A673 (cell line): ENCODE data around the gene NCR3LG1. TPM values are rescaled to one million over a fixed set of nuclear protein-coding genes. Genes with fewer than 3 reads are reported as not detected.

Experiments
- BruUV-seq: library from RNA; stranded (reverse); fragments of 400-500 nt; replicated peaks from 2 replicates; lab custom pipeline; 2021; lab: Mats Ljungman, UMichigan
- CTCF ChIA-PET: fragments of 300-600 bp; sonication (Branson Sonifier 250); formaldehyde crosslinking; loops from one replicate; lab custom pipeline; 2022; ENCODE audit warnings: antibody characterized with exemption; lab: Charles Lee
- POLR2A ChIA-PET: fragments of 300-600 bp; sonication (Branson Sonifier 250); formaldehyde crosslinking; loops from one replicate; lab custom pipeline; 2022; ENCODE audit warnings: antibody characterized with exemption; ENCODE audit not compliant: low non-redundant PET; lab: Charles Lee
- DNase-seq: peaks from one replicate; pipeline ENCODE4 v3.0.0-alpha.2; 2015; ENCODE audit warnings: low spot score
- H3K27ac ChIP-seq: fragments of 200-600 bp; sonication (generic); 2 replicates; pipeline ENCODE4 v1.5.1; 2016; ENCODE audit warnings: mixed run types, low read depth, mild to moderate bottlenecking, mixed read lengths, antibody characterized with exemption, low read length; ENCODE audit not compliant: poor library complexity, severe bottlenecking
- H3K27me3 ChIP-seq: fragments of 200-600 bp; sonication (generic); replicated peaks from 2 replicates; pipeline ENCODE4 v1.6.1; 2017; ENCODE audit warnings: mixed run types, low read depth, mild to moderate bottlenecking, mixed read lengths, antibody characterized with exemption, low read length; ENCODE audit not compliant: insufficient read depth, poor library complexity
- H3K36me3 ChIP-seq: fragments of 200-600 bp; sonication (generic); 2 replicates; pipeline ENCODE4 v1.6.1; 2016; ENCODE audit warnings: mixed run types, mild to moderate bottlenecking, mixed read lengths, antibody characterized with exemption, low read length; ENCODE audit not compliant: insufficient read depth, poor library complexity, severe bottlenecking
- H3K4me1 ChIP-seq: fragments of 200-600 bp; sonication (generic); 2 replicates; pipeline ENCODE4 v1.6.1; 2017; ENCODE audit warnings: mixed run types, mild to moderate bottlenecking, mixed read lengths, antibody characterized with exemption, low read length; ENCODE audit not compliant: insufficient read depth, poor library complexity, severe bottlenecking
- H3K4me3 ChIP-seq: fragments of 200-600 bp; sonication (generic); 2 replicates; pipeline ENCODE4 v1.5.1; 2016; ENCODE audit warnings: low read depth, mixed run types, mild to moderate bottlenecking, mixed read lengths, low read length; ENCODE audit not compliant: poor library complexity, severe bottlenecking
- H3K9me3 ChIP-seq: fragments of 200-600 bp; sonication (generic); 2 replicates; pipeline ENCODE4 v1.6.1; 2016; ENCODE audit warnings: mixed run types, low read depth, mild to moderate bottlenecking, mixed read lengths, antibody characterized with exemption, low read length; ENCODE audit not compliant: poor library complexity, severe bottlenecking
- EZH2 ChIP-seq: fragments of 200-600 bp; sonication (generic); IDR thresholded peaks from 2 replicates; pipeline ENCODE4 v1.6.1; 2017; ENCODE audit warnings: borderline replicate concordance, low read depth, mild to moderate bottlenecking, mixed read lengths, antibody characterized with exemption, low read length; ENCODE audit not compliant: poor library complexity, severe bottlenecking
- intact Hi-C: fragments of 100-400 bp; cut with micrococcal nuclease; formaldehyde crosslinking; loops from one replicate; pipeline ENCODE4 v1.10.0; 2022; ENCODE audit not compliant: unreplicated experiment
- total RNA-seq: library from RNA; stranded (reverse); gene quantifications from 2 replicates; pipeline ENCODE4 v1.2.3, GENCODE V29; 2021
- TF ChIP-seq, protein P1 (sequence below): fragments of 300-800, 200-600 bp; sonication (generic); conservative IDR thresholded peaks from 2 replicates; pipeline ENCODE4 v1.5.1; 2017; ENCODE audit warnings: low read depth, mild to moderate bottlenecking, antibody characterized with exemption, low read length, moderate library complexity, mixed read lengths

NCR3LG1 gene
- total RNA-seq, 1 experiment from 2014 or later: 5.8 TPM

DNA sequence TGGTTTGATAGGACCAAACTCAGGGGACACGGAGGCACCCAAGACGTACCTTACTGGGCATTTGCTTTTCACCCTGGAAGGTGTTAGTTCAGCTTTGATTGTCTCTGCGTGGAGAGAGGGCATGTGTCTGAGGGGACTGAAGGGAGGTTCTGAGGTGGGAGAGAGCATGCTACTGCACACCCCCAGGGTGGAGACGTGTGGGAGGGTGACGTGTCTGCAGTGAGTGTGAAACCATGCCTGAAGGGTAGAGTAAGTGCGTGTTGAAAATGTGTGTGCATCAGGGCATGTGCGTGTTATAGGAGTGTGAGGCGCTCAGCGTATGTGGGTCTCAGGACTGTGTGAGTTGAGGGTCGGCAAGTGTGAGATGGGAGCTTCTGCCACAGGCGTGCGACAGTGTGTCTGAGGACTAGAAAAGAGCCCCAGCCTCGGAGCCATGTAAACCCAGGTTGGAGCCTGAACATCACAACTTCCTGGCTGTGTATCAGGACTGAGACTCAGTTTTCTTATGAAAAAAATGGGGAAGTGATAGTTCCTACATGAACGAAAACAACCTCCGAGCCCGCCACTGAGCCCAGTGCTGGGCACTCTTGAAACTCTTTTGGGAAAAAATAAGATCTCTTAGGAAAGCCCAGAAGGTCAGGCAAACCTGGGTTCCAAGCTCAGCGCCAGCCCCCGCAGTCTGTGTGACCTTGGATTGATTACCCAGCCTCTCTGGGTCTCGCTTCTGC lies 48.6 kb downstream of the NCR3LG1 start:
- POLR2A ChIA-PET: no interaction called here
- BruUV-seq: no TSS peak
- no peaks in the 10 kb centered on the region for H3K9me3 ChIP-seq
- TF ChIP-seq EZH2: no peak
- TF ChIP-seq, protein P1, sequence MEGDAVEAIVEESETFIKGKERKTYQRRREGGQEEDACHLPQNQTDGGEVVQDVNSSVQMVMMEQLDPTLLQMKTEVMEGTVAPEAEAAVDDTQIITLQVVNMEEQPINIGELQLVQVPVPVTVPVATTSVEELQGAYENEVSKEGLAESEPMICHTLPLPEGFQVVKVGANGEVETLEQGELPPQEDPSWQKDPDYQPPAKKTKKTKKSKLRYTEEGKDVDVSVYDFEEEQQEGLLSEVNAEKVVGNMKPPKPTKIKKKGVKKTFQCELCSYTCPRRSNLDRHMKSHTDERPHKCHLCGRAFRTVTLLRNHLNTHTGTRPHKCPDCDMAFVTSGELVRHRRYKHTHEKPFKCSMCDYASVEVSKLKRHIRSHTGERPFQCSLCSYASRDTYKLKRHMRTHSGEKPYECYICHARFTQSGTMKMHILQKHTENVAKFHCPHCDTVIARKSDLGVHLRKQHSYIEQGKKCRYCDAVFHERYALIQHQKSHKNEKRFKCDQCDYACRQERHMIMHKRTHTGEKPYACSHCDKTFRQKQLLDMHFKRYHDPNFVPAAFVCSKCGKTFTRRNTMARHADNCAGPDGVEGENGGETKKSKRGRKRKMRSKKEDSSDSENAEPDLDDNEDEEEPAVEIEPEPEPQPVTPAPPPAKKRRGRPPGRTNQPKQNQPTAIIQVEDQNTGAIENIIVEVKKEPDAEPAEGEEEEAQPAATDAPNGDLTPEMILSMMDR: no peak
- CTCF ChIA-PET: no interaction called here
- H3K36me3 ChIP-seq: no peaks in the 10 kb centered on the region
- no peaks in the 10 kb centered on the region for H3K4me1 ChIP-seq
- DNase-seq: no peak
- no peak overlapping the region for H3K4me3 ChIP-seq
- H3K27me3 ChIP-seq: no peaks in the 10 kb centered on the region
- intact Hi-C loops: no loop called here
- H3K27ac ChIP-seq: no peak overlapping the region

DNA sequence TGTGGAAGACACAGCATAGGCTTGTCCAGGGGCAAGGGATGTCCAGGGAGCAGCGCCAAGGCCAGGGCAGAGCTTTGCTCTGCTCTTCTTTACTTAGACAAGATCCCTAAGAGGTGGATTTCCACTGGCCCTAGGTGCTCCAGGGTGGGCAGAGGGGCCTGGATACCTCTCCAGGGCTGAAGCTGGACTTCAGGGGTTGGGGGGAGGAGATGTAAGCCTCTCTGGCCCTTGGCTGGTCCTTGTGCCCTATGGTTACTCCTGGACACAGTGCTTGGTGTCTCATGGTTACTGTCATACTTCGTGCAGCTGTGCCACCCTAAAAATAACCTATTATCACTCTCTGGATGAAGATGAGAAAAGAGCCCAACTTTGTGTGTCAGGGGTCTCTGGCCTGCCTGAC lies 49.7 kb downstream of the NCR3LG1 start:
- CTCF ChIA-PET: no interaction called here

DNA sequence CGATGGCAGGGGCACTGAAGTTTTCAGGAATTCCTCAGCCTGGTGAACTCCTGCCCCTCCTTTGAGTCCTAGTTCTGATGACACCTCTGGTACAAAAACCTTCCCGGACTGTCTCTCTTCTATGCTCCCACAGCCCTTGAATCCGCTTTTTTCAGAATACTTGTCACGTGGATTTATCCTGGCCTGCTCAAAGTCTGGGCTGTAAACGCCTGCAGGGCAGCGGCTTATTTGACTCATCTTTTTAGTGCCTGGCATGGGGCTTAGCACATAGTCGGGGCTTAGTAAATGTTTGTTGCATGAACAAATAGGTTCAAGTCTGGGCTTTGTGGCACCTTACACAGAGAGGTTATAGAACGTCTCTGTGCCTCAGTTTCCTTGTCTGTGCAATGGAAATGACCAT lies 50.2 kb downstream of the NCR3LG1 start:
- intact Hi-C loops: no loop called here
- Histone ChIP-seq H3K27me3 (no peaks in the 10 kb centered on the region), H3K4me1 (no peaks in the 10 kb centered on the region), H3K9me3 (no peaks in the 10 kb centered on the region), H3K36me3 (no peaks in the 10 kb centered on the region), H3K4me3 (no peak overlapping the region), H3K27ac (no peak overlapping the region)
- POLR2A ChIA-PET: no interaction called here
- DNase-seq: no peak
- TF ChIP-seq EZH2: no peak
- TF ChIP-seq, protein P1: no peak
- CTCF ChIA-PET: no interaction called here
- no TSS peak for BruUV-seq

More for the DNA sequence above, 49.7 kb downstream of the NCR3LG1 start:
- Histone ChIP-seq H3K4me3 (no peak overlapping the region), H3K27me3 (no peaks in the 10 kb centered on the region), H3K36me3 (no peaks in the 10 kb centered on the region), H3K27ac (no peak overlapping the region), H3K9me3 (no peaks in the 10 kb centered on the region), H3K4me1 (no peaks in the 10 kb centered on the region)
- no peak for DNase-seq
- TF ChIP-seq EZH2: no peak
- TF ChIP-seq, protein P1: no peak
- BruUV-seq: no TSS peak
- intact Hi-C loops: no loop called here
- POLR2A ChIA-PET: no interaction called here
